OCI-LY1 (cell line): Measurements from ENCODE around the gene GRHPR.
A peak's percentile ranks its signal among the peaks of the same experiment; 100 is the strongest.

ENCODE experiments used
- H2AFZ ChIP-seq: fragments of 200-600 bp; sonication (generic), shearing (Covaris generic); 2 replicates; pipeline ENCODE4 v1.6.0; 2014; ENCODE audit warnings: antibody characterized with exemption, mild to moderate bottlenecking, low read length
- H3F3A ChIP-seq: fragments of 200-600 bp; sonication (generic), shearing (Covaris generic); 2 replicates; pipeline ENCODE4 v1.6.0; 2014; ENCODE audit warnings: mild to moderate bottlenecking, antibody characterized with exemption, low read length, moderate library complexity; ENCODE audit not compliant: insufficient read depth
- H3K27ac ChIP-seq: fragments of 200-600 bp; sonication (generic); 2 replicates; pipeline ENCODE4 v1.5.1; 2014; ENCODE audit warnings: low read length, mixed run types, mild to moderate bottlenecking, low read depth; ENCODE audit not compliant: poor library complexity, severe bottlenecking
- H3K27me3 ChIP-seq: fragments of 200-600 bp; sonication (generic); 2 replicates; pipeline ENCODE4 v1.6.0; 2014; ENCODE audit warnings: antibody characterized with exemption, mild to moderate bottlenecking, low read length, moderate library complexity; ENCODE audit not compliant: insufficient read depth
- H3K36me3 ChIP-seq: fragments of 200-600 bp; sonication (generic); 2 replicates; pipeline ENCODE4 v1.6.1; 2014; ENCODE audit warnings: mild to moderate bottlenecking, antibody characterized with exemption, low read length, moderate library complexity, mixed read lengths; ENCODE audit not compliant: insufficient read depth
- H3K4me1 ChIP-seq: fragments of 200-600 bp; sonication (generic); 2 replicates; pipeline ENCODE4 v1.5.1; 2014; ENCODE audit warnings: mild to moderate bottlenecking, low read length, moderate library complexity; ENCODE audit not compliant: insufficient read depth, severe bottlenecking
- H3K4me2 ChIP-seq: fragments of 200-600 bp; sonication (generic), shearing (Covaris generic); 2 replicates; pipeline ENCODE4 v1.6.1; 2014; ENCODE audit warnings: low read length
- H3K4me3 ChIP-seq: fragments of 200-600 bp; sonication (generic); 2 replicates; pipeline ENCODE4 v1.5.1; 2014; ENCODE audit warnings: low read length, low read depth, mild to moderate bottlenecking, mixed read lengths; ENCODE audit not compliant: poor library complexity, severe bottlenecking
- H3K79me2 ChIP-seq: fragments of 200-600 bp; shearing (Covaris generic); 2 replicates; pipeline ENCODE4 v1.6.1; 2016; ENCODE audit warnings: mixed run types, low read length, mixed read lengths; ENCODE audit not compliant: insufficient read depth
- H3K9ac ChIP-seq: fragments of 200-600 bp; sonication (generic), shearing (Covaris generic); 2 replicates; pipeline ENCODE4 v1.6.1; 2014; ENCODE audit warnings: mild to moderate bottlenecking, low read length, mixed read lengths
- H3K9me2 ChIP-seq: fragments of 200-600 bp; sonication (generic), shearing (Covaris generic); 2 replicates; pipeline ENCODE4 v1.6.1; 2014; ENCODE audit warnings: low read depth, mild to moderate bottlenecking, low read length, mixed read lengths
- H3K9me3 ChIP-seq: fragments of 200-600 bp; shearing (Covaris generic); 2 replicates; pipeline ENCODE4 v1.6.1; 2014; ENCODE audit warnings: low read length, mixed read lengths
- H4K20me1 ChIP-seq: fragments of 200-600 bp; sonication (generic), shearing (Covaris generic); 2 replicates; pipeline ENCODE4 v1.6.0; 2016; ENCODE audit warnings: mild to moderate bottlenecking, low read length; ENCODE audit not compliant: insufficient read depth
- EZH2 ChIP-seq: fragments of 200-600 bp; sonication (generic), shearing (Covaris generic); IDR thresholded peaks from 2 replicates; pipeline ENCODE4 v1.8.0; 2017; ENCODE audit warnings: borderline replicate concordance, mixed run types, mild to moderate bottlenecking, antibody characterized with exemption, low read length, moderate library complexity, mixed read lengths
- TF ChIP-seq, protein P1 (sequence below): fragments of 200-600 bp; sonication (generic), shearing (Covaris generic); IDR thresholded peaks from 2 replicates; pipeline ENCODE4 v1.5.1; 2017; ENCODE audit warnings: mild to moderate bottlenecking, antibody characterized with exemption, low read length, moderate library complexity, mixed read lengths

The GRHPR gene

DNA sequence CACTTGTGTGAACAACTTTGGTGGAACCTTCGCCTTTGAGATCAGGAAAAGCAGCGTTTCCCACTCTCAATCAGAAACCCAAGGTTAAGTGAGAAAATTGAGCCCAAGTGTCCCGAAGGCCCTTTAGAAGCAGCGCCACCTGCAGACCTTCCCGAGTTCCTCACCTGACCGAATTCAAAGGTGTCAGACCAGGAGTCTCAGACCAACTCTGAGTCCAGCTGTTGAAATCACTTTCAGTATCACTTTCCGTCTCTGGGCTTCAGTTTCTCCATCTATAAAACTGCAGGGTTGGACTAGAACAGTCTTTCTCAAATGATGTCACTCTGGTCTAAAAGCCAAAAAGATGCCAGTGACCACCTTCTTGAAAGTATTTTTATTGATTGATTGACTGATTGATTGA, 31.7 kb upstream of the GRHPR start:
- Histone ChIP-seq H3K27me3 (no peaks in the 10 kb centered on the region), H3K4me2 (peak overlapping the region; percentile 13)

DNA sequence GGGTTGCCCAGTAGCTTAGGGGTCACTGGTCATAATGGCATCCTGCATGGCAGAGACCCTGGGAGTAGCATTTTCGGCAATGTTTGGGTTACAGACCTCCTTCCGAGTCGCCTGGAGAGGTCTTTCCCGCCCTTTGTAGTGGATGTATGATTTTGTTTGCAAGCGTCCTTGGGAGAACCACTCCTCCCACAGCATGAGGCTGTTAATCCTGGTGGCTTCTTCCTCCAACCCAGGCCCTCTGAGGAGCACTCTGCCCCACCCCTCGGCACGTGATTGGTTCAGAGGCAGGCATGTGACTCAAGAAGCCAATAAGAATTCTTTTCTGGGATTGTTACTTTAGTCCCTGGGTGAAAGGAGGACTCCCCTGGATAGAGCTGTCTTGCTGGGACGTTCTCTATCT, 30.2 kb upstream of the GRHPR start:
- Histone ChIP-seq H3K27ac (peak overlapping the region; percentile 88), H3F3A (0 out of 2 replicates have a peak, but pooled peaks cover 3% of the 10 kb centered on the region), H3K4me3 (no peak overlapping the region), H4K20me1 (no peaks in the 10 kb centered on the region), H3K9me3 (no peaks in the 10 kb centered on the region), H3K27me3 (no peaks in the 10 kb centered on the region), H3K4me1 (peaks cover 73% of the 10 kb centered on the region), H3K79me2 (no peaks in the 10 kb centered on the region), H3K4me2 (no peak overlapping the region), H3K36me3 (no peaks in the 10 kb centered on the region), H3K9me2 (no peaks in the 10 kb centered on the region), H2AFZ (no peak overlapping the region), H3K9ac (no peak overlapping the region)
- TF ChIP-seq, protein P1, sequence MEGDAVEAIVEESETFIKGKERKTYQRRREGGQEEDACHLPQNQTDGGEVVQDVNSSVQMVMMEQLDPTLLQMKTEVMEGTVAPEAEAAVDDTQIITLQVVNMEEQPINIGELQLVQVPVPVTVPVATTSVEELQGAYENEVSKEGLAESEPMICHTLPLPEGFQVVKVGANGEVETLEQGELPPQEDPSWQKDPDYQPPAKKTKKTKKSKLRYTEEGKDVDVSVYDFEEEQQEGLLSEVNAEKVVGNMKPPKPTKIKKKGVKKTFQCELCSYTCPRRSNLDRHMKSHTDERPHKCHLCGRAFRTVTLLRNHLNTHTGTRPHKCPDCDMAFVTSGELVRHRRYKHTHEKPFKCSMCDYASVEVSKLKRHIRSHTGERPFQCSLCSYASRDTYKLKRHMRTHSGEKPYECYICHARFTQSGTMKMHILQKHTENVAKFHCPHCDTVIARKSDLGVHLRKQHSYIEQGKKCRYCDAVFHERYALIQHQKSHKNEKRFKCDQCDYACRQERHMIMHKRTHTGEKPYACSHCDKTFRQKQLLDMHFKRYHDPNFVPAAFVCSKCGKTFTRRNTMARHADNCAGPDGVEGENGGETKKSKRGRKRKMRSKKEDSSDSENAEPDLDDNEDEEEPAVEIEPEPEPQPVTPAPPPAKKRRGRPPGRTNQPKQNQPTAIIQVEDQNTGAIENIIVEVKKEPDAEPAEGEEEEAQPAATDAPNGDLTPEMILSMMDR = no peak
- no peak for TF ChIP-seq EZH2

More for the DNA sequence above, 31.7 kb upstream of the GRHPR start:
- H4K20me1 ChIP-seq = no peaks in the 10 kb centered on the region
- H3K79me2 ChIP-seq = no peaks in the 10 kb centered on the region
- H3K9me3 ChIP-seq = no peaks in the 10 kb centered on the region
- no peak overlapping the region for H3K4me3 ChIP-seq
- peaks cover 77% of the 10 kb centered on the region for H3K4me1 ChIP-seq
- H3K9me2 ChIP-seq = no peaks in the 10 kb centered on the region
- no peak overlapping the region for H2AFZ ChIP-seq
- H3F3A ChIP-seq = 0 out of 2 replicates have a peak, but pooled peaks cover 3% of the 10 kb centered on the region
- H3K27ac ChIP-seq = peak overlapping the region; percentile 88
- peak overlapping the region; percentile 36; the same call in 1 of the 2 replicates for H3K9ac ChIP-seq
- TF ChIP-seq, protein P1 = peak; percentile 86
- TF ChIP-seq EZH2 = no peak
- no peaks in the 10 kb centered on the region for H3K36me3 ChIP-seq

DNA sequence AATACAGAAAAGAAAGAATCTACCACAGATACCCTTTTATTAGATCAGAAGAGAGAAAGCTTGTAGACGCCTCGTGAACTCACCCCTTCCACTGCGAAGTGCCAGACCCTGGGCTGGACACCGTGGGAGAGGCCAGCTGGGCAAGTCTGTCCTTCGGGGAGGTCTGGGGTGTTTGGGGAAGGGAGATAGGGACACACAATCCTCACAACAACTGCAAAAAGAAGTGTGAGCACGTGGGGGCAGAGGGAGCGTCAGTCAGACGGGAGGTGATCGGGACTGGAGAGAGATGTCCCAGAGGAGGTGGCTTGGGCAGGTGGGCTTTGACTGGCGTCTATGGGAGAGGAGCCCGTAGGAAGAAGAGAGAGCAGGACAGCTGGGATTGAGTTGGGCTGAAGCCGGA, 27.3 kb upstream of the GRHPR start:
- H3K4me2 ChIP-seq = peak overlapping the region; percentile 52; the same call in 1 of the 2 replicates
- H4K20me1 ChIP-seq = no peaks in the 10 kb centered on the region
- peak overlapping the region; percentile 48; the same call in 1 of the 2 replicates for H3K9ac ChIP-seq
- H3K27ac ChIP-seq = peak overlapping the region; percentile 88
- no peaks in the 10 kb centered on the region for H3K9me2 ChIP-seq
- H2AFZ ChIP-seq = peak overlapping the region; percentile 8; the same call in 1 of the 2 replicates
- no peaks in the 10 kb centered on the region for H3K9me3 ChIP-seq
- peaks cover 3% of the 10 kb centered on the region; the same call in 1 of the 2 replicates for H3F3A ChIP-seq
- TF ChIP-seq, protein P1 = no peak
- no peak for TF ChIP-seq EZH2
- no peaks in the 10 kb centered on the region for H3K79me2 ChIP-seq
- peaks cover 77% of the 10 kb centered on the region for H3K4me1 ChIP-seq
- H3K27me3 ChIP-seq = no peaks in the 10 kb centered on the region
- no peak overlapping the region for H3K4me3 ChIP-seq
- H3K36me3 ChIP-seq = no peaks in the 10 kb centered on the region
